HL-60 (cell line): ENCODE measurements around the gene NMS.

Experiments
- CTCF ChIP-seq: IDR thresholded peaks from one replicate; pipeline ENCODE4 v1.5.1; 2011; ENCODE audit warnings: low read length, control low read depth, inconsistent platforms; ENCODE audit not compliant: insufficient read depth
- POLR2AphosphoS5 ChIP-seq: IDR thresholded peaks from 2 replicates; pipeline ENCODE4 v1.6.1; 2012; ENCODE audit warnings: low read depth

GRCh38 chr2:100518801-100519200 is 48.5 kb downstream of the NMS start:
- TF ChIP-seq POLR2AphosphoS5 (no peak), CTCF (no peak)
